ENCODE results near the gene SORL1.

DNA sequence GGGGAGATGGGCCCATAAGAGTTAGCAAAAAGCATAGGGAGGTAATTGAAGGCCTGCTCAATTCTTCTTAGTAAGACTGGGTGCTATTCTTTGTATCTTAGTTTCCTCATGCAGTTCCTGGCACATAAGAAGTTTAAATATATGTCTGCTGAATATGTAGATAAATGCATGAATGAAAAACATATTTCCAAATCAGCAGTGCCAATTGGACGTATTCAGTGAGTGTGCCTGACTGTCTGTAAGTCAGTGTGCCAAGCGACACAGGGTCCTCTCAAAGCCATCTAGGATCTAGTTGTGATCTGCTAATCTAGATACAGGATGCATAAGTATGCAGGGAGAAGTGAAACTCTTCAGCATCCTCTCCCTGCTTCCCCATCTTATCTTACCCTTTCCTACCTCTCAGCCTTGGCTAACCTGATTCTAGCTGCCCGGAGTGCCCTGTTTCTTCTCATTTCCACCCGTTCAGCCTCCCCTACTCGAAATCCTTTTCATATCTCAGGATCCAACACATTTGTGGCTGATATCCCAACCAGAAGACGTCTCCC is 91.8 kb downstream of the SORL1 start:
- no peak for TF ChIP-seq EZH2 (IDR thresholded peaks at IDR 0.05; ENCODE audit: insufficient read depth, poor library complexity, severe bottlenecking)
- no peak for TF ChIP-seq EZH2phosphoT487 (IDR thresholded peaks at IDR 0.05; ENCODE audit: insufficient read depth, low read depth)

All from GM23248 (cell line).